Esophagus muscularis mucosa (tissue), 3 donors: ENCODE measurements around the gene IL1RL2.

Source experiments
- CTCF ChIP-seq, 3 experiments: fragments of 200-600 bp in 2 of 3; fragments of 450-650 bp in 1 of 3; sonication (generic) in 2 of 3; IDR thresholded peaks; one replicate each; pipeline ENCODE4 v1.5.1; 2017 to 2019; ENCODE audit warnings: antibody characterized with exemption in 3 of 3, mild to moderate bottlenecking in 2 of 3, moderate library complexity in 1 of 3
- POLR2A ChIP-seq: fragments of 450-650 bp; IDR thresholded peaks from one replicate; pipeline ENCODE4 v1.6.1; 2017; ENCODE audit warnings: antibody characterized with exemption, moderate library complexity, mild to moderate bottlenecking, low read depth
- POLR2AphosphoS5 ChIP-seq, 2 donors: sonication (generic); formaldehyde crosslinking; IDR thresholded peaks; one replicate each; pipeline ENCODE4 v1.6.1; 2017; ENCODE audit warnings: antibody characterized with exemption in 2 of 2

DNA sequence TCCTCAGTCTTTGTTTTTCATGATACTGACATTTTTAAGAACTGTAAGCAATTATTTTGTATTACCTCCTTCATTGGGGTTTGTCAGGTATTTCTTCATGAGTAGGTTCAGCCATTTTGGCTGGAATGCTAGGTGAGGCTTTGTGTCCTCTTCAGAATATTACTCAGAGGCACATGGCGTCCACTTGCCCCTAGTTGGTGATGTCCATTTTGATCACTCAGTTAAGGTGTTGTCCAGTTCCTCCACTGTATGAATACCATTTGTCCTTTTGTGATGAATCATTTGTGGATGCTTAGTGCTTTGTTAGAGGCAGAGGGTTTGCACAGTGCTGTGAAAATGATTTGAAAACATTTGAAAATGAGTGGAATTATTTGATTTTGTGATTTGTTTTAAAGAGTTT lies 4.7 kb downstream of the IL1RL2 start:
- TF ChIP-seq CTCF (IDR thresholded peaks at IDR 0.05), result no peak
- TF ChIP-seq POLR2AphosphoS5 (IDR thresholded peaks at IDR 0.05), result no peak
- TF ChIP-seq POLR2A, result no peak
